ENCODE data around the gene ARHGAP5.

The ARHGAP5 gene

GRCh38 chr14:32075672-32076277, 1.3 kb upstream of the ARHGAP5 start:
- peak; percentile 18 for DNase-seq

GRCh38 chr14:32076278-32077080, 625 bp upstream of the ARHGAP5 start:
- peak; percentile 83 for DNase-seq

- DNase-seq = peak; percentile 42
Measured at GRCh38 chr14:32078023-32078857, 1.1 kb downstream of the ARHGAP5 start.

- DNase-seq = no peak
Measured at GRCh38 chr14:32078858-32079216, 1.7 kb downstream of the ARHGAP5 start.

- no peak for DNase-seq
Measured at GRCh38 chr14:32079264-32079663, 2.2 kb downstream of the ARHGAP5 start.

GRCh38 chr14:32080001-32080510, 3.0 kb downstream of the ARHGAP5 start:
- no peak for DNase-seq

GRCh38 chr14:32081901-32082300, 4.8 kb downstream of the ARHGAP5 start:
- no peak for DNase-seq

- no peak for DNase-seq
Measured at GRCh38 chr14:32083315-32083624, 6.2 kb downstream of the ARHGAP5 start.

GRCh38 chr14:32083789-32084188, 6.7 kb downstream of the ARHGAP5 start:
- no peak for DNase-seq

- DNase-seq = no peak
Measured at GRCh38 chr14:32085182-32085844, 8.2 kb downstream of the ARHGAP5 start.

GRCh38 chr14:32085845-32086383, 8.8 kb downstream of the ARHGAP5 start:
- no peak for DNase-seq

- DNase-seq = no peak
Measured at GRCh38 chr14:32087173-32087861, 10.2 kb downstream of the ARHGAP5 start.

- DNase-seq = no peak
Measured at GRCh38 chr14:32087907-32088306, 10.8 kb downstream of the ARHGAP5 start.

- no peak for DNase-seq
Measured at GRCh38 chr14:32090686-32091085, 13.6 kb downstream of the ARHGAP5 start.

- DNase-seq = no peak
Measured at GRCh38 chr14:32099473-32099872, 22.4 kb downstream of the ARHGAP5 start.

- DNase-seq = no peak
Measured at GRCh38 chr14:32100175-32100574, 23.1 kb downstream of the ARHGAP5 start.

GRCh38 chr14:32102152-32102787, 25.2 kb downstream of the ARHGAP5 start:
- peak; percentile 51 for DNase-seq

GRCh38 chr14:32102968-32103367, 25.9 kb downstream of the ARHGAP5 start:
- no peak for DNase-seq

GRCh38 chr14:32104308-32104707, 27.2 kb downstream of the ARHGAP5 start:
- no peak for DNase-seq

- DNase-seq = no peak
Measured at GRCh38 chr14:32104803-32105202, 27.7 kb downstream of the ARHGAP5 start.

GRCh38 chr14:32109676-32110547, 32.8 kb downstream of the ARHGAP5 start:
- no peak for DNase-seq

All from CD4-positive, alpha-beta T cell treated with Interleukin-17A for 1 hour (primary cell).